ENCODE data around the gene RASSF3. TPM values are rescaled to one million over a fixed set of nuclear protein-coding genes. Genes with fewer than 3 reads are reported as not detected.

RASSF3 gene
- total and polyA plus RNA-seq, 10 of the 15 experiments (the other 5 are each of a cell fraction or from before 2014, with no cell fraction given) = 6.9 to 62.4 (median 30.3) TPM

DNA sequence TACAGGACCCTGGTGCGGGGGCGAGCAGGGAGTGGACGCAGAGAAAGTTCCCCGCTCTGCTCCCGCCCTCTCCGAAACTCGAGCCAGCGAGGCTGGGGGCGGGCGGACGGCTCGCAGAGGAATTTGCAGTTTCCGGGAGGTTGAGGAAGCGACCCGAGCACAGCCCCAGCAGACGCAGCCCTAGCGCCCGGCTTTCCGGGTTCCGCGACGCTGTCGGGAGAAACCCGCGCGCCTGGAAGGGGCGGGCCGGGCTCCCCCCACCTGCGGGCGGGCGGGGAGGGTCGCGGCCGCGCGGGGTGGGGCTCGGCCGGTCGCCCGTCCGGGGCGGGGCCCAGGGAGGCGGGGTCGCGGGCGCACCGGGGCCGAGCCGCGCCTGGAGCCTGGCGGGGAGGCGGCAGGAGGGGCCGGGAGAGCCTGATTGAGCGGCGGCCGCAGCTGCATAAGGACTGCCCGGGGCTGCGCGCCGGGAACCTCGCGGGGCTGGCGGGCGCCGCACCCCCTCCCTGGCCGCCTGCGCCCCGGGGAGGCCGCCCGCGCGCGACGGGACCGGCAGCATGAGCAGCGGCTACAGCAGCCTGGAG lies at the start of gene RASSF3 (continued):
- TF ChIP-seq, protein P1, sequence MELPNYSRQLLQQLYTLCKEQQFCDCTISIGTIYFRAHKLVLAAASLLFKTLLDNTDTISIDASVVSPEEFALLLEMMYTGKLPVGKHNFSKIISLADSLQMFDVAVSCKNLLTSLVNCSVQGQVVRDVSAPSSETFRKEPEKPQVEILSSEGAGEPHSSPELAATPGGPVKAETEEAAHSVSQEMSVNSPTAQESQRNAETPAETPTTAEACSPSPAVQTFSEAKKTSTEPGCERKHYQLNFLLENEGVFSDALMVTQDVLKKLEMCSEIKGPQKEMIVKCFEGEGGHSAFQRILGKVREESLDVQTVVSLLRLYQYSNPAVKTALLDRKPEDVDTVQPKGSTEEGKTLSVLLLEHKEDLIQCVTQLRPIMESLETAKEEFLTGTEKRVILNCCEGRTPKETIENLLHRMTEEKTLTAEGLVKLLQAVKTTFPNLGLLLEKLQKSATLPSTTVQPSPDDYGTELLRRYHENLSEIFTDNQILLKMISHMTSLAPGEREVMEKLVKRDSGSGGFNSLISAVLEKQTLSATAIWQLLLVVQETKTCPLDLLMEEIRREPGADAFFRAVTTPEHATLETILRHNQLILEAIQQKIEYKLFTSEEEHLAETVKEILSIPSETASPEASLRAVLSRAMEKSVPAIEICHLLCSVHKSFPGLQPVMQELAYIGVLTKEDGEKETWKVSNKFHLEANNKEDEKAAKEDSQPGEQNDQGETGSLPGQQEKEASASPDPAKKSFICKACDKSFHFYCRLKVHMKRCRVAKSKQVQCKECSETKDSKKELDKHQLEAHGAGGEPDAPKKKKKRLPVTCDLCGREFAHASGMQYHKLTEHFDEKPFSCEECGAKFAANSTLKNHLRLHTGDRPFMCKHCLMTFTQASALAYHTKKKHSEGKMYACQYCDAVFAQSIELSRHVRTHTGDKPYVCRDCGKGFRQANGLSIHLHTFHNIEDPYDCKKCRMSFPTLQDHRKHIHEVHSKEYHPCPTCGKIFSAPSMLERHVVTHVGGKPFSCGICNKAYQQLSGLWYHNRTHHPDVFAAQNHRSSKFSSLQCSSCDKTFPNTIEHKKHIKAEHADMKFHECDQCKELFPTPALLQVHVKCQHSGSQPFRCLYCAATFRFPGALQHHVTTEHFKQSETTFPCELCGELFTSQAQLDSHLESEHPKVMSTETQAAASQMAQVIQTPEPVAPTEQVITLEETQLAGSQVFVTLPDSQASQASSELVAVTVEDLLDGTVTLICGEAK (IDR thresholded peaks at IDR 0.05; ENCODE audit: borderline replicate concordance) = no peak; the same call in 1 of the 2 replicates
- TF ChIP-seq NBN (IDR thresholded peaks at IDR 0.05) (peak; percentile 15; the same call in 1 of the 2 replicates), PML (IDR thresholded peaks at IDR 0.05; ENCODE audit: low read length) (0 out of 2 replicates have a peak, but pooled peaks have one; percentile 49), BHLHE40 (IDR thresholded peaks at IDR 0.05; ENCODE audit: borderline replicate concordance in 1 of 2, low read depth in 2 of 2, low read length in 1 of 2) (0 out of 4 replicates have a peak, but pooled peaks of 1 of the 2 experiments have one; percentile 4), MYB (IDR thresholded peaks at IDR 0.05; ENCODE audit: borderline replicate concordance, low read depth, low read length) (no peak), RB1 (IDR thresholded peaks at IDR 0.05; ENCODE audit: borderline replicate concordance) (no peak; the same call in 1 of the 2 replicates), LARP7 (IDR thresholded peaks at IDR 0.05) (0 out of 2 replicates have a peak, but pooled peaks have one; percentile 91), TAF1 (IDR thresholded peaks at IDR 0.05; ENCODE audit: borderline replicate concordance, low read depth, low read length) (peak; percentile 55; the same call in 1 of the 2 replicates), POLR2A (IDR thresholded peaks at IDR 0.05; ENCODE audit: low read depth, low read length) (peak; percentile 74), ASH2L (IDR thresholded peaks at IDR 0.05; ENCODE audit: borderline replicate concordance, low read depth) (0 out of 2 replicates have a peak, but pooled peaks have one; percentile 28), NR2C1 (IDR thresholded peaks at IDR 0.05) (no peak), ZNF217 (IDR thresholded peaks at IDR 0.05) (peak; percentile 23; the same call in 1 of the 2 replicates), SIN3A (IDR thresholded peaks at IDR 0.05; ENCODE audit: low read depth, low read length) (no peak; the same call in 1 of the 2 replicates), RUNX3 (IDR thresholded peaks at IDR 0.05; ENCODE audit: low read length) (peak; percentile 4; the same call in 1 of the 2 replicates), EED (IDR thresholded peaks at IDR 0.05; ENCODE audit: low read depth) (peak; percentile 75)
- TF ChIP-seq, protein P2, sequence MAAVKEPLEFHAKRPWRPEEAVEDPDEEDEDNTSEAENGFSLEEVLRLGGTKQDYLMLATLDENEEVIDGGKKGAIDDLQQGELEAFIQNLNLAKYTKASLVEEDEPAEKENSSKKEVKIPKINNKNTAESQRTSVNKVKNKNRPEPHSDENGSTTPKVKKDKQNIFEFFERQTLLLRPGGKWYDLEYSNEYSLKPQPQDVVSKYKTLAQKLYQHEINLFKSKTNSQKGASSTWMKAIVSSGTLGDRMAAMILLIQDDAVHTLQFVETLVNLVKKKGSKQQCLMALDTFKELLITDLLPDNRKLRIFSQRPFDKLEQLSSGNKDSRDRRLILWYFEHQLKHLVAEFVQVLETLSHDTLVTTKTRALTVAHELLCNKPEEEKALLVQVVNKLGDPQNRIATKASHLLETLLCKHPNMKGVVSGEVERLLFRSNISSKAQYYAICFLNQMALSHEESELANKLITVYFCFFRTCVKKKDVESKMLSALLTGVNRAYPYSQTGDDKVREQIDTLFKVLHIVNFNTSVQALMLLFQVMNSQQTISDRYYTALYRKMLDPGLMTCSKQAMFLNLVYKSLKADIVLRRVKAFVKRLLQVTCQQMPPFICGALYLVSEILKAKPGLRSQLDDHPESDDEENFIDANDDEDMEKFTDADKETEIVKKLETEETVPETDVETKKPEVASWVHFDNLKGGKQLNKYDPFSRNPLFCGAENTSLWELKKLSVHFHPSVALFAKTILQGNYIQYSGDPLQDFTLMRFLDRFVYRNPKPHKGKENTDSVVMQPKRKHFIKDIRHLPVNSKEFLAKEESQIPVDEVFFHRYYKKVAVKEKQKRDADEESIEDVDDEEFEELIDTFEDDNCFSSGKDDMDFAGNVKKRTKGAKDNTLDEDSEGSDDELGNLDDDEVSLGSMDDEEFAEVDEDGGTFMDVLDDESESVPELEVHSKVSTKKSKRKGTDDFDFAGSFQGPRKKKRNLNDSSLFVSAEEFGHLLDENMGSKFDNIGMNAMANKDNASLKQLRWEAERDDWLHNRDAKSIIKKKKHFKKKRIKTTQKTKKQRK (IDR thresholded peaks at IDR 0.05; ENCODE audit: low read depth, low read length) = no peak
